Erythroblast (primary cell): Measurements from ENCODE around the gene DNM2.

ENCODE experiments used
- GATA1 ChIP-seq: IDR thresholded peaks from 2 replicates; pipeline ENCODE4 v1.6.1; 2011; ENCODE audit warnings: low read depth, mild to moderate bottlenecking, control low read depth, low read length, moderate library complexity
- POLR2A ChIP-seq: IDR thresholded peaks from 2 replicates; pipeline ENCODE4 v1.6.1; 2011; ENCODE audit warnings: mild to moderate bottlenecking, low read length

GRCh38 chr19:10878253-10878652, 160.4 kb downstream of the DNM2 start:
- TF ChIP-seq POLR2A (no peak), GATA1 (no peak)
